Measurements from ENCODE around the gene IGSF21.

- TF ChIP-seq, protein P1, sequence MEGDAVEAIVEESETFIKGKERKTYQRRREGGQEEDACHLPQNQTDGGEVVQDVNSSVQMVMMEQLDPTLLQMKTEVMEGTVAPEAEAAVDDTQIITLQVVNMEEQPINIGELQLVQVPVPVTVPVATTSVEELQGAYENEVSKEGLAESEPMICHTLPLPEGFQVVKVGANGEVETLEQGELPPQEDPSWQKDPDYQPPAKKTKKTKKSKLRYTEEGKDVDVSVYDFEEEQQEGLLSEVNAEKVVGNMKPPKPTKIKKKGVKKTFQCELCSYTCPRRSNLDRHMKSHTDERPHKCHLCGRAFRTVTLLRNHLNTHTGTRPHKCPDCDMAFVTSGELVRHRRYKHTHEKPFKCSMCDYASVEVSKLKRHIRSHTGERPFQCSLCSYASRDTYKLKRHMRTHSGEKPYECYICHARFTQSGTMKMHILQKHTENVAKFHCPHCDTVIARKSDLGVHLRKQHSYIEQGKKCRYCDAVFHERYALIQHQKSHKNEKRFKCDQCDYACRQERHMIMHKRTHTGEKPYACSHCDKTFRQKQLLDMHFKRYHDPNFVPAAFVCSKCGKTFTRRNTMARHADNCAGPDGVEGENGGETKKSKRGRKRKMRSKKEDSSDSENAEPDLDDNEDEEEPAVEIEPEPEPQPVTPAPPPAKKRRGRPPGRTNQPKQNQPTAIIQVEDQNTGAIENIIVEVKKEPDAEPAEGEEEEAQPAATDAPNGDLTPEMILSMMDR (IDR thresholded peaks at IDR 0.05): no peak
- no peak for TF ChIP-seq POLR2A (IDR thresholded peaks at IDR 0.05)
Observed at GRCh38 chr1:18191037-18191436, 83.4 kb downstream of the IGSF21 start.

Measured in suprapubic skin (tissue), 3 donors.